Measurements from ENCODE around the gene SLC10A1.

The SLC10A1 gene

DNA sequence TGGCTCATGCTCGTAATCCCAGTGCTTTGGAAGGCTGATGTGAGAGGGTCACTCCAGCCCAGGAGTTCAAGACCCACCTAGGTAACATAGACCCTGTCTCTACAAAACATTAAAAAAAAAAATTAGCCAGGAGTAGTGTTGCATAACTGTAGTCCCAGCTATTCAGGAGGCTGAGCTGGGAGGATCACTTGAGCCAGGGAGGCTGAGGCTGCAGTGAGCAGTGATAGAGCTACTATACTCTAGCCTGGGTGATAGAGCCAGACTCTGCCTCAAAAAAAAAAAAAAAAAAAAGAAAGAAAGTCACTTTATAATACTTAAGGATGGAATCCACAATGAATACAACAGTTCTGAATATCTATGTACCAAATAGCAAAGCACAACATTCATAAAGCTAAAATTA lies 10.2 kb upstream of the SLC10A1 start:
- DNase-seq: no peak

DNA sequence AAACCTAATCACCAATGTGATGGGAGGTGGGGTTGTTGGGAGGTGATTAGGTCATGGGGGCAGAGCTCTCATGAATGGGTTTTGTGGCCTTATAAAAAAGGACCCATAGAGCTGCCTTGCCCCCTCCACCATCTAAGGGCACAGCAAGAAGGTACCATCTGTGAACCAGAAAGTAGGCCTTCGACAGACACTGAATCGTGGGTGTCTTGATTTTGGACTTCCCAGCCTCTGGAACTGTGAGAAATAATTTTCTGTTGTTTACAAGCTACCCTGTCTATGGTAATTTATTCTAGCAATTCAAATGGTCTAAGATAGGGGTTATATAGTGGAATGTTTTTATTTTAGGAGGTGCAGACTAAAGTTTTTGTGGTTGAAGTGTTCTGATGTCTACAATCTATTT lies 7.9 kb upstream of the SLC10A1 start:
- no peak for DNase-seq

GRCh38 chr14:69803753-69804152 lies 6.7 kb upstream of the SLC10A1 start:
- DNase-seq: no peak

- no peak for DNase-seq
These were observed 1.3 kb upstream of the SLC10A1 start for GRCh38 chr14:69798339-69798735.

DNA sequence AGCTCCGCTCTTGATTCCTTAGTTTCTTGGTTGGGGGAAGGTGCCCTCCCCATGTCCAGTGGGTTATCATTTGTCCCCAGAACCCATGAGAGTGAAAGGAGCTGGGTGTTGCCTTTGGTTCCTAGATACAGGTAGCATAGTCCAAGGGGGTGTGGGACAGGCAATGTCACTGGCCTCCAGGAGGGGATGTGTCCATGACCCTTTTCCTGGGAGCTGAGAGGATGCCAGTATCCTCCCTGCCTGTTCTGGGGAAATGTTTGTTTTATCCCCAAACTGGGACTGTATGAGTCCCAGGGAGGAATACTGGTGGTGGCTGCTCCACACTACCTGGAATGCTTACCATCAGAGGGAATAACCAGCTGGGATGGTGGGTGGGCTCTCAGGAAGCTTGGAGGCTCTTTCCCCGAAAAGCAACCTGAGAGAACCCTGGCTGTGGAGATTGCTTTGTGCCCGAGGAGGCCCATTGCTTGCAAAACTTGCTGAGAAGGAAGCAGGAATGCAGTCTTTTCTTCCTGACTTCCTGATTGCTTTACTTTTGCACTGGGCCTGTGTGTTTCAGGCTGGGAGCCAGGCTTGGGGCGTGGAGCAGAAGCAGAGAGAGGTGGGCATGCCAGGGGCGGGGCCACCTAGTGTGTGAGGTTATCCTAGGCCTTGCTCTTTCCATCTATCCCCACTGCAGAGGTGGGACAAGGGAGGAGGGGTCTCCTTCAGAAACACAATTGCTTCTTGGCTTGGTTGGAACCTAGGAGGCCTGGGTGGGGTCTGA lies 715 bp upstream of the SLC10A1 start:
- no peak for DNase-seq

DNA sequence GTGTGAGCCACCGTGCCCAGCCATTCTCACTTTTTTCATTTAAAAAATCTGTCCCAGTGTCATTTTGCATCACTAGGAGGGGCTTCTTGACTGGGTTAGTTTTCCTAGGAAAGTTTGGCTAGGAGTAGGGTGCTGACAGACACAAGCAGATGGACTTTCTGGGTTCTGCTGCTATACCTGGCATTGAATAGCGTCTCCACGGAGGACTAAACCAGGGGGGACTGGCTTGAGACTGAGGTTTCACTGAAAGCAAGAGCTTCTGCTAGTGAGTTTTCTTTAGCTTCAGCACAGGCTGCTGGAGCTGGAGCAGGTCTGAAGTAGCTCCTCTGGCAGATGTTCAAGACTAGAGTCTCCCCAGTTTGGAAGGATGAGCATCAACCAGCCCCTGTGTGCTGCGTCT lies 1.4 kb downstream of the SLC10A1 start:
- DNase-seq: no peak

- DNase-seq: no peak
These were observed 2.2 kb downstream of the SLC10A1 start for GRCh38 chr14:69794791-69795190.

GRCh38 chr14:69792887-69793421 lies 4.1 kb downstream of the SLC10A1 start:
- no peak for DNase-seq

DNA sequence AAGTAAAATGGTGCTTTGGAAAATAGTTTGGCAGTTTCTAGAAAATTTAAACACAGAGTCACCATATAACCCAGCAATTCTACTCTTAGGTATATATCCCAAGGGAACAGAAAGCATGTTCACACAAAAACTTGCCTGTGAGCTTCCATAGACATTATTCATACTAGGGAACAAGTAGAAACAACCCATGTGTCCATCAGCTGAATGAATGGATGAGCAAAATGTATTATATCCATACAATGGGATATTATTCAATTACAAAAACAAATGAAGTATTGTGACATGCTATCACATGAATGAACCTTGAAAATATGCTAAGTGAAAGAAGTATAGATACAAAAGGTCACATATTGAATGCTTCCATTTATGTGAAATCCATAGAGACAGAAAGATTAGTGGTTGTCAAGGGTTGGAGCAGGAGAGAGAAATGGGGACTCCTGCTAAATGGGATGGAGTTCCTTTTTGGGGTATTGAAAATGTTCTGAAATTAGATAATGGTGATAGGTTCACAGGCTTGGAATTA lies 7.9 kb downstream of the SLC10A1 start:
- no peak for DNase-seq

DNA sequence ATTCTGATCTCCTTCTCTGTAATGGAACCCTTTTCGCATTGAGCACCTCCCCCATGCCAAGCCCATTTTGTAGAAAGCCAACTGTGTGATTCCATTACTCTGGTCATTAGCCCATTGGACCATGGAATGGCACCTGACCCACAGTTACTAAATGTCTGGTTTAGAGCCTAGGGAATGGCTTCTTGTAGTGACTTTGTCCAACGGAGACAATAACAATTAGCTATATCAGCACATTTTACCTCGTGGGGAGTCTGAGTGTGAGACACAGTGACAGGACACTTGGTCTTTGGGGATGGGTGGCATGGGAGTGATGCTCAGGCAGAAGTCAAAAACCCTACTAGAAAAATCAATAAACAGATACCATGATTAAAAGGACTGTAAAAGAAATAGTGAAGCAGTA lies 10.4 kb downstream of the SLC10A1 start:
- no peak for DNase-seq

DNA sequence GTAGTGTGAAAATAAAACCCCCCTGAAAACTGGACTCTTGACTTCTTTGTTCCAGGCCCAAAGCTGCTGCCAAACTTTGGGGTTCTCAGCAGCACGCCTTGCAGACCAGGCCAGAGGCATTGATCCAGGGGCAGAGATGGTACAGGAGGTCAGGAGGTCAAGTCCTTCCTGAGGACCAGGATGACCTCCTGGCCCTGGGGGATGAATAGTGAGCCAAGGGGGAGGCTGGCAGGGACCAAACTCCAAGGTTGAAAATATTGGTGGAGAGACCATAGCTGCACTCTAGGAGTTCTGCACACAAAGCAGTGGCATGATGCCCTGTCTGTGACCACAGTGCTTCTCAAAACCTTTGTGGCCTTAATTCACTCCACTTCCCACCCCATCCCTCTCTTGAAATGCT lies 12.1 kb downstream of the SLC10A1 start:
- DNase-seq: no peak

GRCh38 chr14:69780952-69781351 lies 16.1 kb downstream of the SLC10A1 start:
- no peak for DNase-seq

DNA sequence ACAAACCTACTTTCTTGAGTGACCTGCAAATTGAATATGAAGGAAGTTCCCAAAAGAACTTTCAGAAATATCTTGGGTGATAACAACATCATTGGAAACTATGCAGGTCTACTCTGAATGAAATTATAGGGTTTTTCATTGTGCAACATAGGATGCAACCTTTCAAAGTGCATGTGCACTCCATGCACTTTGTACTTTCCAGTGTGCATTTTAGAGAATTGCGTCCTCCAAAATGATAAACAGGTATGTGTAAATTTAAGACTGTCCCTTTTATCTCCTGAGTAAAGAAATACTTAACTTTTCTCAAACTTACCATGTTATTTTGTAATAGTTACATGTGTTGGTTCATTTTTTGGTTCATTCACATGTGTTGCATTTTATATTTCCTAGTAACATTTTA lies 16.9 kb downstream of the SLC10A1 start:
- no peak for DNase-seq

DNA sequence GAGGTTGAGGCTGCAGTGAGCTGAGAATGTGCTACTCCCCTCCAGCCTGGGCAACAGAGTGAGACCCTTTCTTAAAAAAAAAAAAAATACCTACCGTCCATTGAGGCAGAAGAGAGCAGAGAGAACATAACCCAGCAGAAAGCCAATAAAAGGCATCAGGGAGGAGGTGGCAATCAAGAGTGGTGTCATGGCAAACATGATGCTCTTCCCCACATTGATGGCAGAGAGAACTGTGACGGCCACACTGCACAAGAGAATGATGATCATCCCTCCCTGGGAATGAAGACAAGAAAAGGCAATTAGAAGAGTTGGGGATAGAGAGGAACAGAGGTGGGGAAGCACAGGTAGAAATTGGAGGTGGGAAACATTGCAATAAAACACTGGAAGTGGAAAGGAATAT lies 18.0 kb downstream of the SLC10A1 start:
- DNase-seq: no peak

GRCh38 chr14:69776875-69777453 lies 20.1 kb downstream of the SLC10A1 start:
- no peak for DNase-seq

- DNase-seq: no peak
These were observed 22.0 kb downstream of the SLC10A1 start for GRCh38 chr14:69775012-69775411.

DNA sequence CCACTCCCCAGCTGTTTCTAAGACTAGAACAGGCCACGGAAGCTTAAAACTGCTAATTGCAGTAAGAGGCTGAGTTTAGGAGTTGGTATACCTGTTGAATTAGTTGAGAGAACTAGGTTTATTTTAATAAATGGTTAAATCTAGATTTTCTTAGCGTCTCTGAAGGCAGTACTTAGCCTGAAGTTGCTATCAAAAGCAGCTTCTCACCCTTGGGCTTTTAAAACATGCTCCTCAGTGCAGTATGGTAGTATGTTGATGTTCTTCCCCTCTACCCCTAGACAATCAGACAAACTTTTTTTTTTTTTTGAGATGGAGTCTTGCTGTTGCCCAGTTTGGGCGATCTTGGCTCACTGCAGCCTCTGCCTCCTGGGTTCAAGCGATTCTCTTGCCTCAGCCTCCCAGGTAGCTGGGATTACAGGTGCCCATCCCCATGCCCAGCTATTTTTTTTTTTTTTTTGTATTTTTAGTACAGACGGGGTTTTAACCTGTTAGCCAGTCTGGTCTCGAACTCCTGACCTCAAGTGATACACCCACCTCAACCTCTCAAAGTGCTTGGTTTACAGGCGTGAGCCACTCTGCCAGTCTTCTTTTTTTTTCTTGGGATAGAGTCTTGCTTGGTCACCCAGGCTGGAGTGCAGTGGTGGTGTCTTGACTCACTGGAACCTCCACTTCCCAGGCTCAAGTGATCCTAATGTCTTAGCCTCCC lies 23.3 kb downstream of the SLC10A1 start:
- no peak for DNase-seq

GRCh38 chr14:69772082-69773017 lies 24.7 kb downstream of the SLC10A1 start:
- no peak for DNase-seq

DNA sequence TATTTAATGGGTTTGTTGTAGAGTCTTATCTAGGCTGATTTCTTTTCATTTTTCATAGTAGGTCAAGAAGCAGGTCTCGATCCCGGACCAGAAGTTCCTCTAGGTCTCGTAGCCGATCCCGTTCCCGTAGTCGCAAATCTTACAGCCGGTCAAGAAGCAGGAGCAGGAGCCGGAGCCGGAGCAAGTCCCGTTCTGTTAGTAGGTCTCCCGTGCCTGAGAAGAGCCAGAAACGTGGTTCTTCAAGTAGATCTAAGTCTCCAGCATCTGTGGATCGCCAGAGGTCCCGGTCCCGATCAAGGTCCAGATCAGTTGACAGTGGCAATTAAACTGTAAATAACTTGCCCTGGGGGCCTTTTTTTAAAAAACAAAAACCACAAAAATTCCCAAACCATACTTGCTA lies 25.9 kb downstream of the SLC10A1 start:
- DNase-seq: no peak

- DNase-seq: no peak
These were observed 26.5 kb downstream of the SLC10A1 start for GRCh38 chr14:69770559-69770958.

GRCh38 chr14:69769623-69770022 lies 27.4 kb downstream of the SLC10A1 start:
- no peak for DNase-seq

GRCh38 chr14:69768873-69769272 lies 28.2 kb downstream of the SLC10A1 start:
- no peak for DNase-seq
